PFSK-1 (cell line): ENCODE results near the gene NASP.

Source experiments
- FOXP2 ChIP-seq: optimal IDR thresholded peaks from 2 replicates; pipeline ENCODE3; 2011; ENCODE audit warnings: borderline replicate concordance, control low read depth, inconsistent platforms; ENCODE audit not compliant: insufficient read depth; ENCODE audit errors: extremely low read length, extremely low read depth
- POLR2AphosphoS5 ChIP-seq: IDR thresholded peaks from 2 replicates; pipeline ENCODE4 v1.6.1; 2012; ENCODE audit warnings: low read depth, mild to moderate bottlenecking, control low read depth, low read length, moderate library complexity
- SIN3A ChIP-seq: IDR thresholded peaks from 2 replicates; pipeline ENCODE4 v1.6.1; 2012; ENCODE audit warnings: mild to moderate bottlenecking, low read length, moderate library complexity, borderline replicate concordance; ENCODE audit not compliant: insufficient read depth
- TAF1 ChIP-seq: IDR thresholded peaks from 2 replicates; pipeline ENCODE4 v1.6.1; 2012; ENCODE audit warnings: low read length, control low read depth, borderline replicate concordance; ENCODE audit not compliant: insufficient read depth
- TF ChIP-seq, protein P1 (sequence below), 2 experiments: IDR thresholded peaks; 2 replicates each; pipeline versions ENCODE4 v1.6.1 to v1.8.0; 2011 to 2012; ENCODE audit warnings: low read depth in 2 of 2, low read length in 2 of 2, control low read depth in 1 of 2, inconsistent platforms in 1 of 2, mild to moderate bottlenecking in 1 of 2, moderate library complexity in 1 of 2; ENCODE audit not compliant: insufficient read depth in 1 of 2

- TF ChIP-seq SIN3A, result no peak
- no peak for TF ChIP-seq POLR2AphosphoS5
- TF ChIP-seq TAF1, result no peak
- no peak for TF ChIP-seq FOXP2
- TF ChIP-seq, protein P1, sequence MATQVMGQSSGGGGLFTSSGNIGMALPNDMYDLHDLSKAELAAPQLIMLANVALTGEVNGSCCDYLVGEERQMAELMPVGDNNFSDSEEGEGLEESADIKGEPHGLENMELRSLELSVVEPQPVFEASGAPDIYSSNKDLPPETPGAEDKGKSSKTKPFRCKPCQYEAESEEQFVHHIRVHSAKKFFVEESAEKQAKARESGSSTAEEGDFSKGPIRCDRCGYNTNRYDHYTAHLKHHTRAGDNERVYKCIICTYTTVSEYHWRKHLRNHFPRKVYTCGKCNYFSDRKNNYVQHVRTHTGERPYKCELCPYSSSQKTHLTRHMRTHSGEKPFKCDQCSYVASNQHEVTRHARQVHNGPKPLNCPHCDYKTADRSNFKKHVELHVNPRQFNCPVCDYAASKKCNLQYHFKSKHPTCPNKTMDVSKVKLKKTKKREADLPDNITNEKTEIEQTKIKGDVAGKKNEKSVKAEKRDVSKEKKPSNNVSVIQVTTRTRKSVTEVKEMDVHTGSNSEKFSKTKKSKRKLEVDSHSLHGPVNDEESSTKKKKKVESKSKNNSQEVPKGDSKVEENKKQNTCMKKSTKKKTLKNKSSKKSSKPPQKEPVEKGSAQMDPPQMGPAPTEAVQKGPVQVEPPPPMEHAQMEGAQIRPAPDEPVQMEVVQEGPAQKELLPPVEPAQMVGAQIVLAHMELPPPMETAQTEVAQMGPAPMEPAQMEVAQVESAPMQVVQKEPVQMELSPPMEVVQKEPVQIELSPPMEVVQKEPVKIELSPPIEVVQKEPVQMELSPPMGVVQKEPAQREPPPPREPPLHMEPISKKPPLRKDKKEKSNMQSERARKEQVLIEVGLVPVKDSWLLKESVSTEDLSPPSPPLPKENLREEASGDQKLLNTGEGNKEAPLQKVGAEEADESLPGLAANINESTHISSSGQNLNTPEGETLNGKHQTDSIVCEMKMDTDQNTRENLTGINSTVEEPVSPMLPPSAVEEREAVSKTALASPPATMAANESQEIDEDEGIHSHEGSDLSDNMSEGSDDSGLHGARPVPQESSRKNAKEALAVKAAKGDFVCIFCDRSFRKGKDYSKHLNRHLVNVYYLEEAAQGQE (IDR thresholded peaks at IDR 0.05; ENCODE audit: insufficient read depth in 1 of 2, low read depth in 2 of 2, low read length in 2 of 2), result no peak
Observed at GRCh38 chr1:45604239-45604638, 20.4 kb downstream of the NASP start.
